ENCODE results near the gene PLCD3. TPM values are rescaled to one million over a fixed set of nuclear protein-coding genes. Genes with fewer than 3 reads are reported as not detected.

Gene PLCD3
- polyA plus RNA-seq, 3 donors: 27.4 to 35.7 (median 30.1) TPM

DNA sequence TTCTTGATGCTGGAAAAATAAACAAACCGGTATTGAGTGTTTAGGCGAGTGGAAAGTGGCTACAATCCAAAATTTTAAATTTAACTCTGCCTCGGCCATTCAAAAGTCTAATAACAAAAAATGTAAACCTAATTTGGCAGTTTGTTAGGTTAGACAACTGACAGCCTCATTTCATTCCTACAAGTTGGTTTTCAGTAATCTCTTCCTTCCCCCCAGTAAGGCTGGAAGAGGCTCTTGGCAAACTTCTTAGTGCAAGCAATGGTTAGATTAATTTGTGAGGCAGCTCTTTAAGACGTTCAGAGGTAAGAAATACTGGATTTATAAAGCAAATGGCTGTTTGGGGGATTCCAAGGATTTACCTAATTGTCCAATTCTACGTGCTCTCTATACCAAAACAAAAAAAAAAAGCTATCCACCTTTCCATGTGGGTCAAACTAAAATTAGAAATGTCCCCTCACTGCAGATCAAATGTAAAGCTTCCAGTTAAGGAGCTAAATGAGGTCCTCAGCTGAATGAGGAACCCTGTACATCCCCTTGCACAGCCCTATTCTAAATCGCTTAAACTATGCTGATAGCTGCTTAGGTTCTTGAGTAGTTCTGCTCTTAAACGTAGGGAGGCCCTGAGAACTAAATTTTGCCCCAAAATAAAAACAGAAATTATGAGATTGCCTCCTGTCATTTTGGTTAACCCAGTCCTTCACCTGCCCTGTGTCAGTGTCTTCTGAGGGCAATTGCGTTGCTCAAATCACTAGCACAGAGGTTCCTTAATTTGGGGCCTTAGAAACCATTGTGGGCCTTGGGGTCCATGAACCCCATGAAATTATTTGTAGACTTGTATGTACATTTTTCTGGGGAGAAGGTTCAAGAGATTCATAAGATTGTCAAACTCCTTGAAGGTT lies 18.8 kb upstream of the PLCD3 start:
- DNase-seq: no peak

DNA sequence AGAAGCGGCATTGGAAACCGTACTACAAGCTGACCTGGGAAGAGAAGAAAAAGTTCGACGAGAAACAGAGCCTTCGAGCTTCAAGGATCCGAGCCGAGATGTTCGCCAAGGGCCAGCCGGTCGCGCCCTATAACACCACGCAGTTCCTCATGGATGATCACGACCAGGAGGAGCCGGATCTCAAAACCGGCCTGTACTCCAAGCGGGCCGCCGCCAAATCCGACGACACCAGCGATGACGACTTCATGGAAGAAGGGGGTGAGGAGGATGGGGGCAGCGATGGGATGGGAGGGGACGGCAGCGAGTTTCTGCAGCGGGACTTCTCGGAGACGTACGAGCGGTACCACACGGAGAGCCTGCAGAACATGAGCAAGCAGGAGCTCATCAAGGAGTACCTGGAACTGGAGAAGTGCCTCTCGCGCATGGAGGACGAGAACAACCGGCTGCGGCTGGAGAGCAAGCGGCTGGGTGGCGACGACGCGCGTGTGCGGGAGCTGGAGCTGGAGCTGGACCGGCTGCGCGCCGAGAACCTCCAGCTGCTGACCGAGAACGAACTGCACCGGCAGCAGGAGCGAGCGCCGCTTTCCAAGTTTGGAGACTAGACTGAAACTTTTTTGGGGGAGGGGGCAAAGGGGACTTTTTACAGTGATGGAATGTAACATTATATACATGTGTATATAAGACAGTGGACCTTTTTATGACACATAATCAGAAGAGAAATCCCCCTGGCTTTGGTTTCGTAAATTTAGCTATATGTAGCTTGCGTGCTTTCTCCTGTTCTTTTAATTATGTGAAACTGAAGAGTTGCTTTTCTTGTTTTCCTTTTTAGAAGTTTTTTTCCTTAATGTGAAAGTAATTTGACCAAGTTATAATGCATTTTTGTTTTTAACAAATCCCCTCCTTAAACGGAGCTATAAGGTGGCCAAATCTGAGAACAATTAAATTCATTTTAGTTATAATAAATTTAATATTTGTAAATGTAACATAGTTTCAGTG lies 17.7 kb upstream of the PLCD3 start:
- DNase-seq: no peak

GRCh38 chr17:45149037-45149668 lies 16.8 kb upstream of the PLCD3 start:
- DNase-seq: peak; percentile 92

DNA sequence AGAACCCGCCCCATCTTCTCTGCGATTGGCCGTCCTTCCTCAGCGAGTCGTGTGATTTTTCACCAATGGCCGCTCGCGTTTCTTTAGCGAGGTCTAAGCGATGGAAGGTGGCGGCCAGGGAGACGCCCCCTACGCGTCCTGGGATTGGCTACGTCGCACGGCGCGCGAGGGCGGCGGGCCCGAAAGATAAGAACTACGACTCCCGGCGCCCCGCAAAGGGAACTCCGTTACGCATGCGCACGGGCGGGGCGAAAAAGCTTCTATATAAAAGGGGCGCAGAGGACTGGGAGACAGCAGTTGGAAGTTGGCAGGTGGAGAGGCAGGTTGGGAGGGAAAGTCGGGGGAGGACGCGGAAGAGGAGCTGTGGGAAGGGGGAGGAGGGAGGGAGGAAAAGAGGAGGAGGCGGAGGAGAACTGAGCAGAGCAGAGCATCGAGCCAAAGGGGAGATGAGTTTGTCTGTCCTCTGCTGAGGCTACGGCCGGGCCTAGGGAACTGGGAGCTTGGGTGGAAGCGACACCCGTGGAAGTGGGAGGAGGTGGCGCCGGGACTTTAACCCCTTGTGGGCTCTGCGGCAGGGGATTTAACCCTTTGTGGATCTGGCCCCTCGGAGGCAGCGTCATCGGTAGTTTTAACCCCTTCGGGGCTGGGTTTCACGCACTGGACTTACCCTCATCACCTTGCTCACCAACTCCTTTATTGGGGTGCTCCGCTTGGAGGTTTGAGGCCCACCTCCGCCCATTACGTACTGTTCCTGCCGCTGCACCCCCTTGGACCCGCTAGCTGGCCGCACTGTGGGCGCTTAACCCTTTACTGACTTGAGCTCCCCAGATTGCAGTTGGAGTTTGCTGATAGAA lies 16.1 kb upstream of the PLCD3 start, which contains the start of gene HEXIM1:
Gene HEXIM1 (plus strand): TSS at position 293 of the 854 bp plus-strand sequence. CDS start 716 bp downstream, outside the sequence.
- peak; percentile 100 for DNase-seq

DNA sequence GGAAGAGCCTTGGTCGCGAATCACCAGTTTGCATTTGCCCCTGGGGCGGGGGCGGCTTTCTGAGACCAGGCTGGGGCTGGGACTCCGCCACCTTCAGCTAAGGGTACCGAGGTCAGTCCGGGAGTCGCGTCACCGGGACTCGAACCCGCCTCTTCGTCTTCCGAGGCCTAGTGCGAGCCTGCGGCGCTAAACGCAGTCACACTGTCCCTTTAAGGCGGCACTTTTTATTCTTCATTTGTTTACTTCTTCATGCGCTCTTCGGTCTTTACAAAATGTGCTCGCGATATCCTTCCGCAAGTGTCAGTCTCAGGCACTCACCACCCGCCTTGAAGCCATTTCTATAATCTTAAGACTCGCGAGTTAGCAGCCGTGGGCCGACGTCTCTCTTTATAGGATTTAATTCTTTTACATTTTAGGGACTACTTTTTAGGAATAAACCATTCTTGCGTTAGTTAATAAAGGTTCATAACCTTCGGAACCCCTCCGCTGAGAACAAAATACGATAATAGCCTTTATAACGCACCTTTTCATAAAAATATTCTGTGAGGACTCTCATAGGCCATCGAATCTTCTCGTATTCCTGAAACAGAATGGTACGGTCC lies 15.4 kb upstream of the PLCD3 start:
- DNase-seq: peak; percentile 94

DNA sequence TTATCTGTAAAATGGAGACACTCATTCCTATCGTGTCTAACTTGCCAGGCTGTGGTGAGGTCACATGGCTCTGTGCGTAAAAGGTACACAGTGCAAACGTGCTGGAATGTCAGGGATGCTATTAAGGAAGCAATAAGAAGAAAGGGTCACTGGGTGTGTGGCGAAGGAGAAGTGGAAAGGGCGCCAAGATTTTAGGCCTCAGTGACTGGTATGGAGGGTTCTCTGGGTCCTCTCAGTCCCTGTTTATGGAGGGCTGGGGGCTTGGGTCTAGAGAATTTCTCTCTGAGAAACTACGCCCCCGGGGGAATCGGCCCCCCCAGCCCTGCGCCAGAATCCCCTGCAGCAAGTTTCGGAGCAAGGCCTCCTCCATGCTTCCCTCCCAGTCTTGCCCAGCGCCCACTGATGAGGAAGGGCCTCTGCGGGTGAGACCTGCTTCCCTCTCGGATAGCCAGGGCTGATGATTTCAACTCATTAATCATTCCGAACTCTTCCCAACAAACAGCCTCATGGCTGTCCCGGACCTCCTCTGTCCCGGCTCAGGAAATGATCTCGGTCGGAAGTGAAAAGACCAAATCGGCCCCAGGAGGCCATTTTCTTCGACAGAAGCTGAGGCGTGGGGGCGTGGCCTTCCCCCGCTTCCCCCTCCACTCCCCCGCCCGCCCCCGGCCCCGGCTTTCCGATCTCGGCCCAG lies 14.7 kb upstream of the PLCD3 start:
- DNase-seq: peak; percentile 86

DNA sequence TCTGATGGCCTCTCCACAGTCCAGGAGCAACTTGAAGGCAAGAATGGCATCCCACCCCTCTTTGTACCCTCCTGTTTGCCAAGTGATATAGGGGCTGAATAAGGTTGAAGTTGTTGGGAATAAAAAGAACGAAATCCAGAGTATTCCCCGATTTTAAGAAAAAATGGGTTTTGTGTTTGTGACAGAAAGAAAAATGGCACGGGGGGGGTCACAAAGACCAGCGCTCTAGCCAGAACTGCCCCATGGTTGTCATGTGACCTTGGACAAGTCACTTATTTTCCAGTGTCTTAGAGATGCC lies 14.2 kb upstream of the PLCD3 start:
- DNase-seq: no peak

DNA sequence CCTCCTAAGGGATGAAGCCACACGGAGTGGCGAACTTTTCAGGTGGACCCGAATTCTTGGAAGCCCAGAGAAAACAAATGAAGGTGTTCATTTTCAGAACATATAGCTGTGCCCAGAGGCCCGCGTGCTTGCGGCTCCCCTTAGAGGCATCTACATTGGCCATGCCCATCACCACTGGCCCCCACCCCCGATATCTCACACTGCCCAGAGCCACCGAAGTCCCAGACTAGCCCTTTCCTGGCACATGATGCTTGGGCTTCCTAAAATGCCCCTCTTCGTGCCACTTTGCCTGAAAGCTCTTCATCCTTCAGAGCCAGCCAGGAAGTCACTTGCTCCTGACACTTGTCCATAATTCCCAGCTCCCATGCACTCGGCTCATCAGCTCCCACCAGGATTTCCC lies 13.9 kb upstream of the PLCD3 start:
- DNase-seq: no peak

- no peak for DNase-seq
These were observed 12.7 kb upstream of the PLCD3 start for GRCh38 chr17:45145035-45145389.

DNA sequence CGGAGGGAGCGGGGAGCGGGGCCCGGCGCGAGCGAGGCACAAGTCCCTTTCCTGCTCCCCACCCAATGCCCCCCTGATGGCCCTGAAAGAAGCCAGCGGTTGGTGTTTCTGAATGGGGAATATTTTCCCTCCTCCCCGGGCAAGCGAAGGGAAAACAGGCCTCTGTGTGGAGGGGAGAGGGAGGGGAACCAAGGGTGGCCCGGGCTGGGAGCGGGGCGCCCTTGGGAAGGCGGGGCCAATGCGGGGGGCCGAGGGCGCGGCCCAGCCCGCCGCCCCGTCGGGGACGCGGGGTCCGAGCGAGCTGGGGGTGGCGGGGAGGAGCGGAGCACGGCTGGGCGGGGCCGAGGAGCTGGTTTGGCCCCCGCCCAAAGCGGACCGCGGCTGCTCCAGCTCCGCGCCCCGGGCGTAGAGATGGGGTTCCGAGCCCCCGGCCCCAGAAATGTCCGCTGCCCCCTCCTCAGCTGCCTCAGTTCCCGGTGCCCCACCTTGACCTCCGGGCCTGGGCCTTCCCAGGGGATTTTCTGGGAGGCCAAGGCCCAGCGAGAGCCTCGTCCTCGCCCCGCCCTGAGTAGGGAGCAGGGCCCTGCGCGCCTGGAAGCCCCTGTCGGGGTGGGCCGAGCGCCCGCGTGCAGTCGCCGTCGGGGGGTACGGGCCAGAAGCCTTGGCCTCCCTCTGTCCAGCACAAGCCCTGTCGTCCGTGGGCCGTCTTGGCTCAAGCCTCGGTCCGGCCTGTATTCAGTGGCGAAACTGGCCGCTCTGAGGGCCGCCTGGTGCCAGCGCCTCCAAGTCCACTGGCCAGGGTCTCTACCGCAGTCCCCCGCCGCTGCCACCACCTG lies 12.1 kb upstream of the PLCD3 start:
- DNase-seq: peak; percentile 55

GRCh38 chr17:45143767-45144198 lies 11.5 kb upstream of the PLCD3 start:
- DNase-seq: peak; percentile 79

DNA sequence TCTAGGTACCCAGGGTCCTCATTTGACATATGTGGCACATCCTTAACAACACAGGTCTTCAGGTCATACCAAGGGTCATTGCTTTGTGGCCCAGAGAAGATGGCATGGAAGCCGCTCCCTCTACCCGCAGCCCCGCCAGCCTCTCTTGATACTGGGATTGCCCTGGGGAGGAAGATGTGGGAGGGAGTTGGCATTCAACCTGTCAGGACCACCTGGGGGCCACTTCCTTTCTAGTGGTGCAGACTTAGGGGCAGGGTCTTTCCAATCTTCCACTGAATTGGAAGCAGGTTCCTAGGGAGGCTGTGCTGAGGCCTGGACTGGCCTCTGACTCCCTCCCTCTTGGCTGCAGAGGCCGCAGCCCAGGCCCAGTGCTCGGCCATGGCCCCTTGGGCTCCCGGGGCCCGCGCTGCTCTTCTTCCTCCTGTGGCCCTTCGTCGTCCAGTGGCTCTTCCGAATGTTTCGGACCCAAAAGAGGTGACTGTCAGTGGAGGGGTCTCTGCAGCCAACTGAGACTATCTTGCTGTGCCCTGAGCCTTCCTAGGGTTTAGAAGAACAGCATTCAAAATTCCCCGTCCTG lies 10.9 kb upstream of the PLCD3 start:
- no peak for DNase-seq

DNA sequence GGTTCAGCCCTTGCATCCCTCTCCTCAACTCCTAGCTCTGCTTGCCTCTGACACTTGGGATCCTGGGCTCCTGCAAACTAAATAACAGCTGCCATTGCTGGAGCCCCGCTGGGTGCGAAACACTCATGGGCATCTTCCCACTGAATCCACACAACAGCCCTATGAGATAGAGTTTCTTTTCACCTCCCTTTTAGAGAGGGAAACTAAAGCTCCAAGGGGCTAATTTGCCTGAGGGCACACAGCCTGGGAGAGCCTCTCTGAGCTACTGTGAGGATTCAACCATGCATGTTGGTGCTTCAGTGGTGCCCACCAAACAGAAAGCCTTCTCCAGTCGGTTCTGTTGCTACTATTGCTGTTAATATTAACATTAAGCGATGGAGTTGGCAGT lies 7.2 kb upstream of the PLCD3 start:
- DNase-seq: no peak

DNA sequence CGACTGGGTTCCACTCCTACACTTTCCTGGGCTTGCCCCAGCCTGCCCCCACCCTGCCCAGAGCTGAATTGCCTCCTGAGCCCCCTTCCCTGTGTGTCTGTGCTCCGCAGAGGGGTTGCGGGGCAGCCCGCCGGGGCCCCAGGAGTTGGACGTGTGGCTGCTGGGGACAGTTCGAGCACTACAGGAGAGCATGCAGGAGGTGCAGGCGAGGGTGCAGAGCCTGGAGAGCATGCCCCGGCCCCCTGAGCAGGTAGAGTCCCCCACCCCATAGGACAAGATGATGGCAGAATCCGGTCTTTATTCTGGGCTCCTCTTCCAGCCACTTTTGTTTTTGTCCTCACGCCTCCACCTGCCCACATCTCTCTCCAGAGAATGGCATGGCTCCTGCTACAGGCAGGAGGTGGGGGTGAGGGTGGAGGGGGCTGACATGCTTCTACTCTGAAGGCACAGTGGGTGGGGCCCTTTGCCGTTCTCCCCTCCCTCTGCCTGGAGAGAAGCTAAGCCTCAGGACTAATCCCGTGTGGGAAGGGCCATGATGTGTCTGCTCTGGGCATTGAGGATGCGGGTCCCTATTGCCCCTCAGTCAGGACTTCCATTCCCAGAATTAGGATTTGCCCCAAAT lies 6.7 kb upstream of the PLCD3 start:
- no peak for DNase-seq

- DNase-seq: no peak
These were observed 5.4 kb upstream of the PLCD3 start for GRCh38 chr17:45137561-45138305.

- DNase-seq: no peak
These were observed 4.7 kb upstream of the PLCD3 start for GRCh38 chr17:45136846-45137560.

Measured in renal pelvis (tissue), 4 donors.